ENCODE results near the gene UGT1A10.
"Not testable (repeated sequence)": the region's sequence is repeated elsewhere in the genome, so short reads cannot be mapped to it uniquely, and the experiment has no call there.

The UGT1A10 gene
- 0 reads per million in 9 experiments for total RNA-seq

- not testable (repeated sequence) for ATAC-seq (replicated peaks); H3K27ac Mint-ChIP-seq; H3K4me3 Mint-ChIP-seq; H3K9me3 Mint-ChIP-seq; H3K4me1 Mint-ChIP-seq (ENCODE audit: low read depth in 2 of 2); DNase-seq; H3K36me3 Mint-ChIP-seq (ENCODE audit: insufficient read depth)
- peaks cover 59 to 60% of the 10 kb centered on the region in 2 donors for H3K27me3 Mint-ChIP-seq
These were observed at the start of gene UGT1A10 for GRCh38 chr2:233636306-233636705. Gene UGT1A10, plus strand, starts transcription at chr2:233636448. Its CDS starts 75 bp downstream, at chr2:233636523.

DNA sequence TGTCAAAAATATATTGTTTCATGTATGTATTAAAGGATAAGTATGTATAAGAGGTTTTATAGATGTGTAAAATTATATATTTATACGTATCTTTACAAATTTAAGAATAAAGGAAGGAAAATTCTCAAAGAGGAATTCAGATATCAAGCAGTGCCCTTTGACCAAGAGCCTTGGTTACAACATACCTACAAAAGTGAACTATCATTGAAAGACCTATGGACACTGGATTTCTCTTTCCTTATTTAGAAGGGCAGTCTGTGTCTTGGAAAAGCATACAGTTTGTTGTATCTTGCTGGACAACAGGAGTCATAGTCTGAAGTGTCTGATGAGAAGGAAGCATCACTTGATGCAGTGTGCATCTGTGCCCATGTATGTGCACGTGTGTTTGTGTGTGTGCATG lies 47.8 kb upstream of the UGT1A10 start:
- Mint-ChIP-seq H3K36me3 (ENCODE audit: insufficient read depth) (no peaks in the 10 kb centered on the region), H3K27ac (no peak overlapping the region), H3K9me3 (no peaks in the 10 kb centered on the region), H3K27me3 (peaks cover 44 to 53% of the 10 kb centered on the region in 2 donors), H3K4me3 (no peak overlapping the region), H3K4me1 (ENCODE audit: low read depth in 2 of 2) (peaks cover 0 to 4% of the 10 kb centered on the region in 2 donors)
- DNase-seq (no peak), ATAC-seq (replicated peaks) (no peak)

- H3K4me1 Mint-ChIP-seq (ENCODE audit: low read depth in 2 of 2); H3K27ac Mint-ChIP-seq; H3K4me3 Mint-ChIP-seq; H3K36me3 Mint-ChIP-seq (ENCODE audit: insufficient read depth); ATAC-seq (replicated peaks); H3K9me3 Mint-ChIP-seq; DNase-seq: not testable (repeated sequence)
- peaks cover 30 to 39% of the 10 kb centered on the region in 2 donors for H3K27me3 Mint-ChIP-seq
These were observed 43.5 kb upstream of the UGT1A10 start for GRCh38 chr2:233592706-233593105.

DNA sequence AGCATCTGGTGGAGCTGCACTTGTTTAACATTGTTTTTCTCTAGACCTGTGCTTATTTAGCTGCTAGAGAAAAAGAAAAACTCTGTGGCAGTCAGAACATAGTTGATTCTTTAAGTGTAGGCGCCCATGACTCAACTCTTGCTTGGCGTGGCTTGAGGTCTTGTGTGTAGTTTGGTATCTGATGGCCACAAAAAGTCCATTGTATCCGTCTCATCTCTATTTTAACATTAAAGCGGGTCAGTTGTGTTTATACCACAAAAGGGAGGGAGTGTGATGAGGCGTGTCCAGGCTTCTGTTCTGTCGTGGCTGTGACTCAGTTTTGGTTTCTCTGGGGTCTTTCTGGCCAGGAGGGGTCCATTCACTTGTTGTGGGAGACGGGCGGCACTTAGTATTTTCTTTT lies 43.0 kb upstream of the UGT1A10 start:
- Mint-ChIP-seq H3K9me3 (no peaks in the 10 kb centered on the region), H3K27ac (no peak overlapping the region), H3K27me3 (peaks cover 26 to 35% of the 10 kb centered on the region in 2 donors), H3K36me3 (ENCODE audit: insufficient read depth) (no peaks in the 10 kb centered on the region), H3K4me3 (no peak overlapping the region), H3K4me1 (ENCODE audit: low read depth in 2 of 2) (peaks cover 0 to 4% of the 10 kb centered on the region in 2 donors)
- DNase-seq, result no peak
- no peak for ATAC-seq (replicated peaks)

DNA sequence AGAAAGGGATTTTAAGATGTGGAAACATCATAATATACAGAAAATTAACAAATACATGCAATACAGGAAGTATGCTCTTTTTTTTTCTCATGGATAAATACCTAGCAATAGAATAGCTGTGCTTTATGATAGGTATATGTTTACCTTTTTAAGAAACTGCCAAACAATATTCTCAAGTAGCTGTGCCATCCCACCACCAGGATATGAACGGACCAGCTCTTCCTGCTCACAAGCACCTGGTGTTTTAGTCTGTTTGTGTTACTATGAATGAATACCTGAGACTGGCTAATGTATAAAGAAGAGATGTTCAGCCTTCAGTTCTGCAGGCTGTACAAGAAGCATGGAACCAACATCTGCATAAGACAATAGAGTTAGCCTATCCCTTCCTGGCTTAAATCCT lies 38.7 kb upstream of the UGT1A10 start:
- Mint-ChIP-seq H3K27me3 (peaks cover 38 to 47% of the 10 kb centered on the region in 2 donors), H3K9me3 (no peaks in the 10 kb centered on the region), H3K4me1 (ENCODE audit: low read depth in 2 of 2) (peaks cover 0 to 4% of the 10 kb centered on the region in 2 donors), H3K36me3 (ENCODE audit: insufficient read depth) (no peaks in the 10 kb centered on the region), H3K4me3 (no peak overlapping the region), H3K27ac (no peak overlapping the region)
- DNase-seq, result no peak
- no peak for ATAC-seq (replicated peaks)

DNA sequence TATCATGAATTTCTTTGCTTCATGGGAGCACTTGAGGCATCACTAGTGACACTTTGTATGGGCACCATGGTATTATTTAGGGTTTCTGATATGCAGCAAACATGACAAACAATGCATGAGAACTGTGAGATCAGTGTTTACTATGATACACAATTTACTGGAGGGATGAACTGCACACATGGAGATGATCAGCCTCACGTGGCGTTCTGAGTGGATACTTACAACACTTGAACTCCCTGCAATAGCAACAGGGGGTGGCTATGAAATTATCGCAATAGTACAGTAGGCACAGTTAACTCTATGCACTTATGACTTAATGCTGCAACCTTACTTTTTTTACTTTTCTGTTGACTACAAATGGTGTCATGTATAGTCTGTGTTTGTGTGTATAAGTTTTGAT lies 37.3 kb upstream of the UGT1A10 start:
- peaks cover 36 to 61% of the 10 kb centered on the region in 2 donors for H3K27me3 Mint-ChIP-seq
- H3K27ac Mint-ChIP-seq, result no peak overlapping the region
- DNase-seq, result no peak
- H3K4me1 Mint-ChIP-seq (ENCODE audit: low read depth in 2 of 2), result no peaks in the 10 kb centered on the region
- H3K36me3 Mint-ChIP-seq (ENCODE audit: insufficient read depth), result no peaks in the 10 kb centered on the region
- no peak for ATAC-seq (replicated peaks)
- no peak overlapping the region for H3K4me3 Mint-ChIP-seq
- H3K9me3 Mint-ChIP-seq, result no peaks in the 10 kb centered on the region

DNA sequence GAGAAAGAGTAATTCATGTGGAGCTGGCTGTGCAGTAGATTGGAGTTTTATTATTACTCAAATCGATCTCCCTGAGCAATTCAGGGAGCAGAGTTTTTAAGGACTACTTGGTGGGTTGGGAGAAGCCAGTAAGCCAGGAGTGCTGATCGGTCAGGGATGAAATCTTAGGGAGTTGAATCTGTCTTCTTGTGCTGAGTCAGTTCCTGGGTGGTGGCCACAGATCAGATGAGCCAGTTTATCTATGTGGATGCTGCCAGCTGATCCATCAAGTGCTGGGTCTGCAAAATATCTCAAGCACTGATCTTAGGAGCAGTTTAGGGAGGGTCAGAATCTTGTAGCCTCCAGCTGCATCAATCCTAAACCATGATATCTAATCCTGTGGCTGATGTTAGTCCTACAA lies 35.9 kb upstream of the UGT1A10 start:
- DNase-seq (no peak), ATAC-seq (replicated peaks) (no peak)
- no peaks in the 10 kb centered on the region for H3K4me1 Mint-ChIP-seq (ENCODE audit: low read depth in 2 of 2)
- no peaks in the 10 kb centered on the region for H3K9me3 Mint-ChIP-seq
- no peak overlapping the region for H3K4me3 Mint-ChIP-seq
- H3K36me3 Mint-ChIP-seq (ENCODE audit: insufficient read depth), result no peaks in the 10 kb centered on the region
- peaks cover 32 to 52% of the 10 kb centered on the region in 2 donors for H3K27me3 Mint-ChIP-seq
- no peak overlapping the region for H3K27ac Mint-ChIP-seq

DNA sequence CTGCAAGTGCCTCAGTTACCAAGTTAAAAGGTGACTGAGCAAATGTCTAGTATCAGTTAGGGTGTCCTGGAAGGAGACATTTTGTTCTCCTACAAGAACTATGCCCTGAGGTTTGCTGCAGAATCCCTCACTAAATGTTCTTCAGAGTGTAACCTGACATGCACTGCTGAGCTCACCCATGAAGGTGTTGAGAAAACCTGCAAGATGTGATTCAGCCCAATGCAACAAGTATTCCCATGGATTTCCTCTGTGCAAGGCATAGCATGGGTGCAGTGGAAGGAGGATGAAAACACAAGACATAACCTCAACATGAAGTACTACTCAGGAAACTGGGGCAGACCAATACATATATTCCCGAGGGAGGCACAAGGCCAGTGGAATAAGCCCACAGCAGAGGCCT lies 34.2 kb upstream of the UGT1A10 start:
- H3K4me3 Mint-ChIP-seq, result no peak overlapping the region
- no peaks in the 10 kb centered on the region for H3K36me3 Mint-ChIP-seq (ENCODE audit: insufficient read depth)
- no peak overlapping the region for H3K27ac Mint-ChIP-seq
- no peak for ATAC-seq (replicated peaks)
- H3K4me1 Mint-ChIP-seq (ENCODE audit: low read depth in 2 of 2), result no peaks in the 10 kb centered on the region
- peaks cover 37 to 43% of the 10 kb centered on the region in 2 donors for H3K27me3 Mint-ChIP-seq
- DNase-seq, result no peak
- no peaks in the 10 kb centered on the region for H3K9me3 Mint-ChIP-seq

DNA sequence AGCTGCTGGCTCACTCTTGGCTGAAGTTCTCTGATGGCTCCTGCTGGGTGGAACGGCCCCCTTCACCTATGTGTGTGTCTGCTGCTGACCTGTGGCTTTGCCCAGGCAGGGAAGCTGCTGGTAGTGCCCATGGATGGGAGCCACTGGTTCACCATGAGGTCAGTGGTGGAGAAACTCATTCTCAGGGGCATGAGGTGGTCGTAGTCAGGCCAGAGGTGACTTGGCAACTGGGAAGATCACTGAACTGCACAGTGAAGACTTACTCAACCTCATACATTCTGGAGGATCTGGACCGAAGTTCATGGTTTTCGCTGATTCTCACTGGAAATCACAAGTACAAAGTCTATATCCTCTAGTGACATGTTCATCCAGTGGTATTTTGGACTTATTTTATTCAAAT lies 32.7 kb upstream of the UGT1A10 start:
- no peak for ATAC-seq (replicated peaks)
- Mint-ChIP-seq H3K4me1 (ENCODE audit: low read depth in 2 of 2) (no peaks in the 10 kb centered on the region), H3K9me3 (no peaks in the 10 kb centered on the region), H3K4me3 (no peak overlapping the region), H3K27ac (no peak overlapping the region), H3K36me3 (ENCODE audit: insufficient read depth) (no peaks in the 10 kb centered on the region), H3K27me3 (peaks cover 37 to 43% of the 10 kb centered on the region in 2 donors)
- DNase-seq, result no peak

DNA sequence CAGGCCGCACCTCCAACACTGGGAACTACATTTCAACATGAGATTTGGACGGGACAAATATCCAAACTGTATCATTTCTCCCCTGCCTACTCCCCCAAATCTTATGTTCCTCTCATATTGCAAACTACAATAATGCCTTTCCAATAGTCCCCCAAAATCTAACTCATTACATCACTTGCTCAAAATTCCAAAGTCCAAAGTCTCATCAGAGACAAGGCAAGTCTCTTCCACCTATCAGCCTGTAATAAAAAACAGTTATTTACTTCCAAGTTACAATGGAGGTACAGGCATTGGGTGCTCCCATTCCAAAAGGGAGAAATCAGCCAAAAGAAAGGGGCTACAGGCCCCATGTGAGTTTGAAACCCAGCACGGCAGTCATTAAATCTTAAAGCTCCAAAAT lies 31.4 kb upstream of the UGT1A10 start:
- Mint-ChIP-seq H3K4me1 (ENCODE audit: low read depth in 2 of 2) (no peaks in the 10 kb centered on the region), H3K4me3 (no peak overlapping the region), H3K27me3 (peaks cover 36 to 41% of the 10 kb centered on the region in 2 donors), H3K36me3 (ENCODE audit: insufficient read depth) (no peaks in the 10 kb centered on the region), H3K9me3 (no peaks in the 10 kb centered on the region), H3K27ac (no peak overlapping the region)
- ATAC-seq (replicated peaks), result no peak
- no peak for DNase-seq

- no peak overlapping the region for H3K27ac Mint-ChIP-seq
- no peaks in the 10 kb centered on the region for H3K36me3 Mint-ChIP-seq (ENCODE audit: insufficient read depth)
- ATAC-seq (replicated peaks) (no peak), DNase-seq (no peak)
- H3K9me3 Mint-ChIP-seq, result peaks cover under 1 to 2% of the 10 kb centered on the region in 2 donors
- H3K4me1 Mint-ChIP-seq (ENCODE audit: low read depth in 2 of 2), result no peaks in the 10 kb centered on the region
- peaks cover 33% of the 10 kb centered on the region in 2 donors for H3K27me3 Mint-ChIP-seq
- no peak overlapping the region for H3K4me3 Mint-ChIP-seq
These were observed 30.6 kb upstream of the UGT1A10 start for GRCh38 chr2:233605680-233606079.

- H3K4me1 Mint-ChIP-seq (ENCODE audit: low read depth in 2 of 2), result no peaks in the 10 kb centered on the region
- DNase-seq (no peak), ATAC-seq (replicated peaks) (no peak)
- H3K4me3 Mint-ChIP-seq, result no peak overlapping the region
- no peak overlapping the region for H3K27ac Mint-ChIP-seq
- H3K36me3 Mint-ChIP-seq (ENCODE audit: insufficient read depth), result no peaks in the 10 kb centered on the region
- H3K27me3 Mint-ChIP-seq, result peaks cover 48 to 64% of the 10 kb centered on the region in 2 donors
- H3K9me3 Mint-ChIP-seq, result peaks cover 6 to 8% of the 10 kb centered on the region in 2 donors
These were observed 25.0 kb upstream of the UGT1A10 start for GRCh38 chr2:233611284-233611683.

- not testable (repeated sequence) for H3K36me3 Mint-ChIP-seq (ENCODE audit: insufficient read depth); ATAC-seq (replicated peaks); H3K4me1 Mint-ChIP-seq (ENCODE audit: low read depth in 2 of 2); H3K27ac Mint-ChIP-seq; H3K9me3 Mint-ChIP-seq; DNase-seq; H3K4me3 Mint-ChIP-seq
- peaks cover 72 to 76% of the 10 kb centered on the region in 2 donors for H3K27me3 Mint-ChIP-seq
These were observed 18.8 kb upstream of the UGT1A10 start, which contains the start of gene UGT1A8 for GRCh38 chr2:233617476-233617875. Gene UGT1A8, plus strand, starts transcription at chr2:233617633. Its CDS starts 75 bp downstream, at chr2:233617708.

DNA sequence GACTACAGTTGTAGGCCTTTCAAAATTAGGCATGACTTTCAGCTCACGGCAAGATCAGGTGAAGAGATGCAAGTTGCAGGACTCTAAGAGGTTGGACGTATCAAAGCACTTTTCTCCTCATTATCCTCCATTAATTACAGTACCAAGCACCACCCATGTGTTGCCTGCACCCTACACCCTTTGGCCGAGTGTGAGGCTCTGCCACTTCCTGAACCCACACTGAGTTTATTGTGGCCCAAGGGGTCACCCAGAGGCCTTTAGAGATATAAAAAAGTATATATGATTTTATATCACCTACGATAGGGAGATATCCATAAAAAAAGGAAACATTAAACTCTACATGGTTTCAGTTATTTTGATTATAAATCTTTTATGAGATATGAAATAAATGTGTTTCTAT lies 16.0 kb upstream of the UGT1A10 start:
- DNase-seq, result no peak
- H3K9me3 Mint-ChIP-seq, result peaks cover 0 to 5% of the 10 kb centered on the region in 2 donors
- no peak overlapping the region for H3K27ac Mint-ChIP-seq
- ATAC-seq (replicated peaks), result no peak
- H3K4me1 Mint-ChIP-seq (ENCODE audit: low read depth in 2 of 2), result no peaks in the 10 kb centered on the region
- peaks cover 58 to 67% of the 10 kb centered on the region in 2 donors for H3K27me3 Mint-ChIP-seq
- H3K4me3 Mint-ChIP-seq, result no peak overlapping the region
- H3K36me3 Mint-ChIP-seq (ENCODE audit: insufficient read depth), result no peaks in the 10 kb centered on the region

DNA sequence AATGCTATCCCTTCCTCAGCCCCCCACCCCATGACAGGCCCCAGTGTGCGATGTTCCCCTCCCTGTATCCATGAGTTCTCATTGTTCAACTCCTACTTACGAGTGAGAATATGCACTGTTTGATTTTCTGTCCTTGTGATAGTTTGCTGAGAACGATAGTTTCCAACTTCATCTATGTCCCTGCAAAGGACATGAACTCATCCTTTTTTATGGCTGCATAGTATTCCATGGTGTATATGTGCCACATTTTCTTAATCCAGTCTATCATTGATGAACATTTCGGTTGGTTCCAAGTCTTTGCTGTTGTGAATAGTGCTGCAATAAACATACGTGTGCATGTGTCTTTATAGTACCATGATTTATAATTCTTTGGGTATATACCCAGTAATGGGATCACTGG lies 14.4 kb upstream of the UGT1A10 start:
- H3K27me3 Mint-ChIP-seq, result peaks cover 56 to 67% of the 10 kb centered on the region in 2 donors

More for the DNA sequence above, 14.4 kb upstream of the UGT1A10 start:
- H3K36me3 Mint-ChIP-seq (ENCODE audit: insufficient read depth); H3K27ac Mint-ChIP-seq; H3K9me3 Mint-ChIP-seq; H3K4me3 Mint-ChIP-seq; DNase-seq; ATAC-seq (replicated peaks); H3K4me1 Mint-ChIP-seq (ENCODE audit: low read depth in 2 of 2): not testable (repeated sequence)

All from effector memory CD8-positive, alpha-beta T cell (primary cell).